Endothelial cell of umbilical vein (primary cell): ENCODE results near the gene BTN3A1. TPM values are rescaled to one million over a fixed set of nuclear protein-coding genes. Genes with fewer than 3 reads are reported as not detected.

Experiments
- BruUV-seq: library from RNA; stranded (reverse); fragments of 400-500 nt; replicated peaks from 2 replicates; lab custom pipeline; 2021; lab: Mats Ljungman, UMichigan
- CTCF ChIA-PET: fragments of 300-600, 350-600 bp; sonication (Branson Sonifier 250); formaldehyde crosslinking; loops from one replicate; lab custom pipeline; 2021; ENCODE audit warnings: antibody characterized with exemption, inconsistent platforms; lab: Charles Lee
- POLR2A ChIA-PET: fragments of 300-600, 350-600 bp; sonication (Branson Sonifier 250); formaldehyde crosslinking; loops from one replicate; lab custom pipeline; 2021; ENCODE audit warnings: antibody characterized with exemption, inconsistent platforms; lab: Charles Lee
- DNase-seq: peaks from one replicate; pipeline ENCODE4 v3.0.0-alpha.2; 2011; ENCODE audit warnings: low read depth, low spot score
- FAIRE-seq: peaks from 2 replicates; lab custom pipeline; 2011; peaks lifted over from hg19 to GRCh38; lab: Jason Lieb, UNC
- H2AFZ ChIP-seq: 2 replicates; pipeline ENCODE4 v1.6.0; 2012; ENCODE audit warnings: low read depth, low read length, control low read depth, inconsistent platforms
- H3K27ac ChIP-seq: 2 replicates; pipeline ENCODE4 v1.5.1; 2011; ENCODE audit warnings: low read depth, mild to moderate bottlenecking, control low read depth, low read length, moderate library complexity; ENCODE audit not compliant: insufficient read depth
- H3K27me3 ChIP-seq, 2 experiments: 2 replicates each; pipeline versions ENCODE4 v1.6.0 to v1.6.1; 2011; ENCODE audit warnings: low read length in 2 of 2, mixed read lengths in 1 of 2; ENCODE audit not compliant: control insufficient read depth in 2 of 2, insufficient read depth in 2 of 2
- H3K36me3 ChIP-seq, 2 experiments: 2 replicates in 1 of 2; 3 replicates in 1 of 2; pipeline ENCODE4 v1.5.1; 2011; ENCODE audit warnings: low read length in 2 of 2, mild to moderate bottlenecking in 1 of 2, moderate library complexity in 1 of 2; ENCODE audit not compliant: control insufficient read depth in 2 of 2, insufficient read depth in 2 of 2; ENCODE audit errors: extremely low read depth in 1 of 2
- H3K4me1 ChIP-seq: 3 replicates; pipeline ENCODE4 v1.5.1; 2011; ENCODE audit warnings: mild to moderate bottlenecking, low read length; ENCODE audit not compliant: control insufficient read depth, insufficient read depth; ENCODE audit errors: extremely low read depth
- H3K4me2 ChIP-seq: 2 replicates; pipeline ENCODE4 v1.6.1; 2011; ENCODE audit warnings: low read length, control low read depth, mixed read lengths; ENCODE audit not compliant: insufficient read depth
- H3K4me3 ChIP-seq, 3 experiments: fragments of 200-600 bp in 1 of 3; sonication (generic), shearing (Covaris generic) in 1 of 3; replicated peaks in 1 of 3; 2 replicates each; pipeline ENCODE4 v1.5.1; 2011 to 2016; ENCODE audit warnings: control low read depth in 3 of 3, low read length in 3 of 3, mild to moderate bottlenecking in 2 of 3, inconsistent platforms in 1 of 3, low read depth in 1 of 3, moderate library complexity in 1 of 3; ENCODE audit not compliant: insufficient read depth in 1 of 3
- H3K79me2 ChIP-seq: 2 replicates; pipeline ENCODE4 v1.6.0; 2012; ENCODE audit warnings: low read length, inconsistent platforms; ENCODE audit not compliant: control insufficient read depth, insufficient read depth
- H3K9ac ChIP-seq: replicated peaks from 2 replicates; pipeline ENCODE3; 2011; ENCODE audit warnings: low read length, control low read depth; ENCODE audit not compliant: insufficient read depth; ENCODE audit errors: extremely low read depth
- H3K9me1 ChIP-seq: replicated peaks from 3 replicates; pipeline ENCODE4 v1.6.0; 2011; ENCODE audit warnings: mild to moderate bottlenecking, low read length; ENCODE audit not compliant: control insufficient read depth, insufficient read depth; ENCODE audit errors: extremely low read depth
- H3K9me3 ChIP-seq: replicated peaks from 2 replicates; pipeline ENCODE4 v1.5.1; 2012; ENCODE audit warnings: low read length, inconsistent platforms; ENCODE audit not compliant: control insufficient read depth, insufficient read depth
- H4K20me1 ChIP-seq: replicated peaks from 2 replicates; pipeline ENCODE3; 2011; ENCODE audit warnings: mild to moderate bottlenecking, low read length; ENCODE audit not compliant: control insufficient read depth, insufficient read depth; ENCODE audit errors: extremely low read depth
- CTCF ChIP-seq, 2 donors: IDR thresholded peaks; 1 replicate in 1 of 2; 2 replicates in 1 of 2; pipeline ENCODE4 v1.5.1; 2011; ENCODE audit warnings: low read length in 2 of 2, mild to moderate bottlenecking in 2 of 2, moderate library complexity in 2 of 2, control low read depth in 1 of 2, inconsistent platforms in 1 of 2, low read depth in 1 of 2; ENCODE audit not compliant: insufficient read depth in 1 of 2; ENCODE audit errors: extremely low read depth in 1 of 2
- EZH2 ChIP-seq: IDR thresholded peaks from 2 replicates; pipeline ENCODE4 v1.6.1; 2012; ENCODE audit warnings: borderline replicate concordance, low read depth, mild to moderate bottlenecking, moderate library complexity, low read length, inconsistent platforms; ENCODE audit not compliant: severe bottlenecking
- FOS ChIP-seq: IDR thresholded peaks from 2 replicates; pipeline ENCODE4 v1.6.1; 2011; ENCODE audit warnings: mild to moderate bottlenecking, low read length, moderate library complexity, borderline replicate concordance; ENCODE audit not compliant: insufficient read depth
- GATA2 ChIP-seq: IDR thresholded peaks from 2 replicates; pipeline ENCODE4 v1.7.0; 2011; ENCODE audit warnings: low read depth, mild to moderate bottlenecking, moderate library complexity, mixed read lengths, low read length; ENCODE audit not compliant: insufficient read length, insufficient read depth
- JUN ChIP-seq: IDR thresholded peaks from 2 replicates; pipeline ENCODE4 v1.6.1; 2011; ENCODE audit warnings: borderline replicate concordance, low read depth; ENCODE audit not compliant: insufficient read length, insufficient read depth
- MAX ChIP-seq: IDR thresholded peaks from 2 replicates; pipeline ENCODE4 v1.6.1; 2011; ENCODE audit not compliant: insufficient read depth, insufficient read length
- MYC ChIP-seq: IDR thresholded peaks from one replicate; pipeline ENCODE4 v1.6.1; 2011; ENCODE audit warnings: mild to moderate bottlenecking, low read depth, low read length
- POLR2A ChIP-seq: IDR thresholded peaks from 2 replicates; pipeline ENCODE4 v1.6.1; 2012; ENCODE audit warnings: low read depth, mild to moderate bottlenecking, control low read depth, low read length
- POLR2AphosphoS5 ChIP-seq: IDR thresholded peaks from 2 replicates; pipeline ENCODE4 v1.6.1; 2012; ENCODE audit warnings: low read depth, mild to moderate bottlenecking, control low read depth, low read length, moderate library complexity; ENCODE audit not compliant: insufficient read depth
- dilution Hi-C: fragments of 300-500 bp; cut with MboI; formaldehyde crosslinking; loops from one replicate; pipeline ENCODE4 v1.15.0; 2019; ENCODE audit warnings: low sequenced_read_pairs; ENCODE audit not compliant: extremely low pct_ligation_motif_present
- intact Hi-C: fragments of 100-400 bp; cut with micrococcal nuclease; formaldehyde crosslinking; loops from one replicate; pipeline ENCODE4 v1.10.0; 2022
- polyA plus RNA-seq, 4 experiments: library from polyadenylated mRNA; depleted of rRNA in 3 of 4; stranded (reverse) in 3 of 4; unstranded in 1 of 4; fragments of >200 nt; gene quantifications; 2 replicates each; pipeline versions ENCODE4 v1.2.1 to v1.2.3, GENCODE V29; 2011 to 2012; ENCODE audit warnings: missing spikeins in 1 of 4
- total RNA-seq: library from RNA; stranded (reverse); gene quantifications from 2 replicates; pipeline ENCODE4 v1.2.3, GENCODE V29; 2021

Gene BTN3A1
- total and polyA plus RNA-seq, 2 donors (not counting 3 experiments of a cell fraction or from before 2014, with no cell fraction given), result 7.6 to 12.1 TPM

- DNase-seq, result no peak
- H3K27ac ChIP-seq, result no peak overlapping the region
- no peak overlapping the region for H3K4me2 ChIP-seq
- H3K9me1 ChIP-seq, result no peaks in the 10 kb centered on the region
- H3K4me1 ChIP-seq, result peaks cover 16% of the 10 kb centered on the region
- H3K27me3 ChIP-seq, result no peaks in the 10 kb centered on the region
- H3K4me3 ChIP-seq, result no peak overlapping the region
- TF ChIP-seq FOS (no peak), MYC (no peak)
- H3K36me3 ChIP-seq, result no peaks in the 10 kb centered on the region
- no peak overlapping the region for H3K9ac ChIP-seq
- FAIRE-seq, result no peak
- dilution Hi-C loops, result no loop called here
- H3K79me2 ChIP-seq, result peaks cover 17% of the 10 kb centered on the region
- H4K20me1 ChIP-seq, result no peaks in the 10 kb centered on the region
- ChIA-PET CTCF (interaction anchor here (0.6 to 1.1 kb wide), 3 partner anchors 23 to 113 kb away, joined by 3 to 4 read pairs (median 3); no protein-coding TSS in a partner anchor), POLR2A (no interaction called here)
- BruUV-seq, result no TSS peak
- intact Hi-C loops, result loop anchor here (5.0 kb wide), 1 partner anchor 112 kb away; no protein-coding TSS in a partner anchor
- no peak overlapping the region for H2AFZ ChIP-seq
- no peaks in the 10 kb centered on the region for H3K9me3 ChIP-seq
Measured at GRCh38 chr6:26454631-26455030, 52.6 kb downstream of the BTN3A1 start.

- no peak overlapping the region for H3K4me2 ChIP-seq
- intact Hi-C loops (loop anchor here (5.0 kb wide), 1 partner anchor 113 kb away; no protein-coding TSS in a partner anchor), dilution Hi-C loops (no loop called here)
- H3K9me3 ChIP-seq, result no peaks in the 10 kb centered on the region
- POLR2A ChIA-PET, result no interaction called here
- FAIRE-seq (no peak), DNase-seq (no peak)
- H2AFZ ChIP-seq, result no peak overlapping the region
- no peaks in the 10 kb centered on the region for H3K27me3 ChIP-seq
- CTCF ChIA-PET, result interaction anchor here (2.0 kb wide), 1 partner anchor 114 kb away, joined by 10 read pairs; no protein-coding TSS in a partner anchor
- no peak overlapping the region for H3K27ac ChIP-seq
- BruUV-seq, result no TSS peak
- no peak overlapping the region for H3K4me3 ChIP-seq
- TF ChIP-seq MAX (no peak), POLR2A (no peak), EZH2 (no peak), POLR2AphosphoS5 (no peak), GATA2 (no peak), CTCF (IDR thresholded peaks at IDR 0.05; ENCODE audit: extremely low read depth in 1 of 2, insufficient read depth in 1 of 2, low read depth in 1 of 2, low read length in 2 of 2) (no peak), JUN (no peak)
- no peak overlapping the region for H3K9ac ChIP-seq
- peaks cover 25% of the 10 kb centered on the region for H3K79me2 ChIP-seq
- no peaks in the 10 kb centered on the region for H3K9me1 ChIP-seq
- H4K20me1 ChIP-seq, result no peaks in the 10 kb centered on the region
- peaks cover 17% of the 10 kb centered on the region for H3K4me1 ChIP-seq
- H3K36me3 ChIP-seq, result peaks cover 0 to 5% of the 10 kb centered on the region in 2 experiments
Measured at GRCh38 chr6:26455357-26455970, 53.4 kb downstream of the BTN3A1 start.
